RWPE2 (cell line): ENCODE measurements around the gene GNL1.

Experiments
- ATAC-seq: fragments of 200-7000 bp; cut with Tn5 transposase; 3 replicates; pipeline ENCODE4 v1.9.1; 2021; ENCODE audit warnings: low read depth
- DNase-seq: peaks from one replicate; pipeline ENCODE4 v3.0.0-alpha.2; 2020; ENCODE audit warnings: low spot score
- H3K27ac ChIP-seq: fragments of 450-650 bp; 2 replicates; pipeline ENCODE4 v1.5.1; 2017; ENCODE audit warnings: mild to moderate bottlenecking; ENCODE audit not compliant: poor library complexity, severe bottlenecking
- H3K27me3 ChIP-seq: fragments of 250-450 bp; sonication (Bioruptor Pico); 2 replicates; pipeline ENCODE4 v1.5.1; 2021; ENCODE audit warnings: mild to moderate bottlenecking, moderate library complexity; ENCODE audit not compliant: insufficient read depth, poor library complexity, severe bottlenecking
- H3K36me3 ChIP-seq: fragments of 250-450 bp; sonication (Bioruptor Pico); 2 replicates; pipeline ENCODE4 v1.5.1; 2020; ENCODE audit warnings: low read depth, mild to moderate bottlenecking, moderate library complexity
- H3K4me1 ChIP-seq: fragments of 250-450 bp; sonication (Bioruptor Pico); 2 replicates; pipeline ENCODE4 v1.5.1; 2021; ENCODE audit warnings: mild to moderate bottlenecking, moderate library complexity; ENCODE audit not compliant: insufficient read depth, poor library complexity, severe bottlenecking
- H3K4me3 ChIP-seq: fragments of 250-450 bp; sonication (Bioruptor Pico); 2 replicates; pipeline ENCODE4 v1.5.1; 2021; ENCODE audit warnings: mild to moderate bottlenecking, moderate library complexity; ENCODE audit not compliant: severe bottlenecking
- H3K9me3 ChIP-seq: fragments of 250-450 bp; sonication (Bioruptor Pico); 2 replicates; pipeline ENCODE4 v1.5.1; 2021; ENCODE audit warnings: mild to moderate bottlenecking, moderate library complexity; ENCODE audit not compliant: severe bottlenecking
- CTCF ChIP-seq: fragments of 450-650 bp; IDR thresholded peaks from one replicate; pipeline ENCODE4 v1.5.1; 2017; ENCODE audit warnings: mild to moderate bottlenecking, moderate library complexity; ENCODE audit not compliant: poor library complexity, severe bottlenecking

GNL1 gene

GRCh38 chr6:30555816-30556065 lies 548 bp downstream of the GNL1 start:
- Histone ChIP-seq H3K36me3 (peaks cover 56% of the 10 kb centered on the region), H3K27me3 (no peaks in the 10 kb centered on the region), H3K9me3 (no peaks in the 10 kb centered on the region), H3K4me3 (peak overlapping the region; percentile 98), H3K4me1 (peaks cover 6% of the 10 kb centered on the region), H3K27ac (peak overlapping the region; percentile 82)
- no peak for TF ChIP-seq CTCF
- DNase-seq (no peak), ATAC-seq (no peak)

GRCh38 chr6:30554962-30555815 lies 1.1 kb downstream of the GNL1 start:
- Histone ChIP-seq H3K36me3 (peaks cover 61% of the 10 kb centered on the region), H3K4me3 (peak overlapping the region; percentile 98)

GRCh38 chr6:30554404-30554803 lies 1.9 kb downstream of the GNL1 start:
- no peak overlapping the region for H3K27ac ChIP-seq
- ATAC-seq (no peak), DNase-seq (no peak)
- H3K36me3 ChIP-seq = peaks cover 57% of the 10 kb centered on the region
- H3K4me3 ChIP-seq = no peak overlapping the region
- H3K27me3 ChIP-seq = no peaks in the 10 kb centered on the region
- H3K4me1 ChIP-seq = peaks cover 6% of the 10 kb centered on the region
- no peaks in the 10 kb centered on the region for H3K9me3 ChIP-seq
- TF ChIP-seq CTCF = no peak

More at GRCh38 chr6:30554962-30555815, 1.1 kb downstream of the GNL1 start:
- TF ChIP-seq CTCF = no peak
- peak; percentile 65 for DNase-seq
- Histone ChIP-seq H3K4me1 (peaks cover 6% of the 10 kb centered on the region), H3K9me3 (no peaks in the 10 kb centered on the region), H3K27ac (peak overlapping the region; percentile 82), H3K27me3 (no peaks in the 10 kb centered on the region)
- ATAC-seq = no peak

GRCh38 chr6:30548375-30548774 lies 7.9 kb downstream of the GNL1 start:
- Histone ChIP-seq H3K36me3 (peaks cover 64% of the 10 kb centered on the region), H3K4me1 (no peaks in the 10 kb centered on the region), H3K27me3 (no peaks in the 10 kb centered on the region), H3K4me3 (no peak overlapping the region), H3K27ac (no peak overlapping the region), H3K9me3 (no peaks in the 10 kb centered on the region)
- TF ChIP-seq CTCF = no peak
- ATAC-seq (no peak), DNase-seq (no peak)

- Histone ChIP-seq H3K27ac (no peak overlapping the region), H3K27me3 (no peaks in the 10 kb centered on the region), H3K36me3 (peaks cover 54% of the 10 kb centered on the region), H3K4me3 (no peak overlapping the region), H3K4me1 (no peaks in the 10 kb centered on the region), H3K9me3 (no peaks in the 10 kb centered on the region)
- DNase-seq (no peak), ATAC-seq (no peak)
- no peak for TF ChIP-seq CTCF
These were observed 8.8 kb downstream of the GNL1 start for GRCh38 chr6:30547454-30547853.
